Activated naive CD4-positive, alpha-beta T cell (primary cell): ENCODE measurements around the gene FAM32A.

Source experiments
- DNase-seq, 4 experiments: peaks; one replicate each; lab custom pipeline; 2025; lab: John Stamatoyannopoulos, UW

Gene FAM32A

DNA sequence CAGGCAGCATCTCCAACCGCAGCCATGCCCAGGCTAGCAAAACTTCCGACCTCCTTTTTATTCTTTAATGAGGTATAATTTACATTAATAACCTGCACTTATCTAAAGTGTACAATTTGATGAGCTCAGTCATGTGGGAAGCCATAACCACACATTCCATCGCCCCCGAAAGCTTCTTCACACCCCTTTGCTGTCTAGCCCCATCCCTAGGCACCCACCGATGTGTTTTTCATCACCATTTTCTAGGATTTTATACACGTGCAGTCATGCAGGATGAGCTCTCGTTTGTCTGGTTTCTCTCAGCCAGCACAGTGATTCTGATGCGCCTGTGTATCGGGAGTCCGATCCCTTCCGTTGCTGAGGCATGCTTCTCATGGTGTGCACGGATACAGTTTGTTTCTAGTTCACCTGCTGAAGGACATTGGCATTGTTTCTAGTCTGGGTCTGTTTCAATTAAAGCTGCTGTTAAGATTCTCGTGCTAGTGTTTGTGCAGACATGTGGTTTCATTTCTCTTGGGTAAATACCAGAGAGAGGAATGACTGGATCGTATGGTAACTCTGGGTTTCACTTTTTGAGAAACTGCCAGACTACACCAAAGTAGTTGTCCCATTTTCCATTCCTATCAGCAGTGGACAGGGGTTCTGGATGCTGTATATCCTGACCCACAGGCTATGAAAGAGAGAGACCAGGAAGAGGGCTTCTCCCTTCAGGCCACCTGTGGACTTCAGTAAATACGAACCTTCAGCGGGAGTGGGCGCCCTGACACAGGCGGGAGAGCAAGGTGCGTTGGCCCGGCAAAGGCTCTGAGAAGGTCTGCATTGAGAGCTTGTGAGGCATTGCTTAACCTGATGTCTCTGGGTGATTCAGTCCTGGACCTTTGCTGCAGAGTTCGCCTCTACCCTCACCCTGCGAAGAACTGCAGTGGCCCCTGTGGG lies 17.4 kb downstream of the FAM32A start:
- no peak for DNase-seq

DNA sequence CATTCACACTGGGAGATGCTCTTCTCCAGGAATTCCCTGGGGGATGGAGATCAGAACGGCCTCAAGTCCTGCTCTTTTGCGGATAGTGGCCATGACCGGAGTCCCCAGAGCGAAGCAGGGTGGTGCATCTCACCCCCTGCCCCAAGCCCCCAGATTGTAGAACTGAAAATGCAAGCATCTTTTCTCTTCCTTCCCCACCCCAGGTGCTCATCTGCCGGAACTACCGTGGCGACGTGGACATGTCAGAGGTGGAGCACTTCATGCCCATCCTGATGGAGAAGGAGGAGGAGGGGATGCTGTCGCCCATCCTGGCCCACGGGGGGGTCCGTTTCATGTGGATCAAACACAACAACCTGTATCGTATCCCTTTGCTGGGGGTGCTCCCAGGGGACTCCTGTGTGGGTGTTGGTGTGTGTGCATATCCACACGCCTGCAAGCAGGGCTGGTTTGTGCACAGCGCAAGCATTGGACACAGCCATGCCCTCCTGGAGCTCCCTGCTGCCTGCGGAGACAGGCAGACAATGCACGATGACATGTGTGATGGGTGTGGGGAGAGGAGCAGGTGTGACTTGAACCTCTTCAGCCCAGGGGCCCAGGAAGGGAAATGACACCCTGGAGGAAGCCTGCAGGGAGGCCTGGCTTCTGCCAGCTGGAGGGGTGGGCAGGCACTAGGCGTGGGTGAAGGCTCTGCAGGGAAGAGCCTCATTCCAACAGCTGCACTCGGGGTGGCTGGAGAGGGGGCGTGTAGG lies 18.2 kb downstream of the FAM32A start:
- DNase-seq = no peak

DNA sequence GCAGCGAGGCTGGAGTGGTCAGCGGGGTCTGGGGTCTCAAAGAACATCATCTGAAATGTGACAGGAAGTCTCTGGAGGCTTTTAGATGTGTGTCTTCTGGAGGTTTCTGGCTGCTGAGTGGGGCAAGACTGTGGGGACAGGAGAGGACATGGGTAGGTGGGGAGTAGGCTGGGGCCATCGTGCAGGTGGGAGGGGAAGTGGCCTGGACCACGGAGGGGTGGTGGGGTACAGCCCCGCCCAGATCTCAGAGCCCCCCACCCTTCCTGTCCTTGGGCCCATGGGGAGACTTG lies 18.7 kb downstream of the FAM32A start:
- no peak for DNase-seq

DNA sequence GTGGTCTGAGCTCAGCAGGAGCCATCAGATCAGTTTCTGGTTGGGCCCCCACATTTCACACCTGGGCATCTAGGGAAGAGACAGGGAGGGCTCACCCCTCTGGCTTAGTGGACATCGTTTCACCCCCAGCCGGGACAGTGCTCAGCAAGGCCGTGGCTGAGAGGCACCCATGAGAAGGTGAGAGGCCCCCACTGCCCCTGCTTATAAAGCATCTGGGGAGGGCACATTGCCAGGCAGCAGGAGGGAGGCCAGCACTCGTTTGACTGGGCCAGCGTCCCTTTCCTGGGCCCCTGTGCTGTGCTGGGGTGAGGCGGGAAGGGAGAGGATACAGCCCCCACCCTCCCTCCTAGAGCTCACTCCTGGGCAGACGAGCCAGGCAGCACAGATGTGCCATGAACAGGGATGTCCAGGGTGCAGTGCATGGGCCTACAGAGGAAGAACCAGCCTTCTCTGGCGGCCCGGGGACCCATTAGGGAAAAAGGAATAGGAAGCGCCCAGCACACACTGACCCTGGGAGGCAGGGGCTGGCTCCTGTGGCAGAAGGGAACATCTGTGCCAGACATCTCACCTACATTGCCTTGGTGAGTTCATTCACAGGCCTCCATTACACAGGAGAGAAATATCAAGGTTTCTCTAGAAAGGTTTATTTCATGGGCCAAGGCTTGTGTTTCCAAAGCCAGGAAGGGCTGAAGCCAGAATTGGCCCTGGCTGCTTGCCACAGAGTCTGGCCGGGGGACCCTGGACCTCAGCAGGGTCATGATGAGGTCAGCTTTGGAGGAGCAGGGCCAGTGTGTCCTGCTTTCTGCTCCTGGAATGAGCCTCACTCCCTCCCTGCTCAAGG lies 20.2 kb downstream of the FAM32A start:
- no peak for DNase-seq

DNA sequence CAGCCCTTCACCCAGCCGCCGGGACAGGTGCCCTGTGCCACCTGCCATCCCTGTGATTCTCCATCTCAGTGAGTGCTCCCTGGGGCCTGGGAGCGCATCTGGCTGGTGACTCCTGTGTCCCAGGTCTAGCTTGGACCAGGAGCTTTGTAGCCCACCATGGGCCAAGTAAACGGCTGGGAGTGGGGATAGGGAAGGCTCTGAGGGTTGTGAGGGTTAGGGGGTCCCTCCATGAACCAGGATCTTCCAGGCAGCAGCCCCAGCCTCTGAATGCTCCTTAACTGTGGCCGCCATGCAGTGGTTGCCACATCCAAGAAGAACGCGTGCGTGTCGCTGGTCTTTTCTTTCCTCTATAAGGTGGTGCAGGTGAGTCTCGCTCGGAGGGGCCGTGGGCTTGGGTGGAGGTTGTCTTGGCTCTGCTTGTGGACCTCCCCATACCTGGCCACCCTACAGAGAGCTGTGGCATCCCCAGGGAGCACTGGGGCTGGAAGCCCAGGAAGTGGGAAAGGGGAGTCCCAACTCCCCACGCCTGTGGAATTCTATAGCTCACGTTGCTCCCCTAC lies 20.9 kb downstream of the FAM32A start:
- no peak for DNase-seq

DNA sequence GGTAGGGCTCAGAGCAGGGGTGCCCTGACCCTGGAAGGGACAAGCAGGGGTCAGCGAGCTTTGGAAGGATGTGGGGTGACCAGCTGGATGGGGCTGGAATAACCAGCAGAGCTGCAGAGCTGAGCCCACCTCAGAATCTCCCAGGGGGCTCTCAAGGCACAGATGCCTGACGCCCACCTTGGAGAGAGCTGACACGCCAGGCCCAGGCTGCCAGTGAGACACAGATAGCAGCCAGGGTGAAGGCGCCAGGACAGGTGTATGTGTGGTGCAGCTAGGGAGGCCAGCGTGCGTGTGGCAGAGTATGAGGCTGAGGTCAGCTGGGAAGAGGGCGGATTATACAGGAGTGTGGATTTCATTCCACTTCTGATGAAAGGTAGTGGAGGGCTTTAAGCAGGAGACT lies 21.4 kb downstream of the FAM32A start:
- no peak for DNase-seq

DNA sequence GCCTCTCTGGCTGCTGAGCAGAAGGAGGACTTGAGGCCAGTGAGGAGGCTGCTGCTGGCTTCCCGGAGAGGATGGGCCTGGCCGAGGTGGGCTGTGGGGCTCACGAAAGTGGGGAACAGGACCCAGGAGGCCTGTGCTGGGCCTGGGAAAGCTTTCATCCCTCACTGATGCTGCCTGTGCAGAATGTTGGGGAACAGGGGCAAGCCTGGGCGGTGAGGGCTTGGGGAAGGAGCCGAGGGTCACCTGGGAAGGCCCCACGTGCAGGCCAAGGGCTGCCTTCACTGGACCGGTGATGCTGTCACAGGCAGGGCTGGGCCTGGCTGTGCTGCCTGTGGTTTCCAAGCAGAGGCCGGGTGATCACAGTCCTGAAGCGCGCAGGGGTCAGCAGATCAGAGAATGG lies 21.9 kb downstream of the FAM32A start:
- no peak for DNase-seq

DNA sequence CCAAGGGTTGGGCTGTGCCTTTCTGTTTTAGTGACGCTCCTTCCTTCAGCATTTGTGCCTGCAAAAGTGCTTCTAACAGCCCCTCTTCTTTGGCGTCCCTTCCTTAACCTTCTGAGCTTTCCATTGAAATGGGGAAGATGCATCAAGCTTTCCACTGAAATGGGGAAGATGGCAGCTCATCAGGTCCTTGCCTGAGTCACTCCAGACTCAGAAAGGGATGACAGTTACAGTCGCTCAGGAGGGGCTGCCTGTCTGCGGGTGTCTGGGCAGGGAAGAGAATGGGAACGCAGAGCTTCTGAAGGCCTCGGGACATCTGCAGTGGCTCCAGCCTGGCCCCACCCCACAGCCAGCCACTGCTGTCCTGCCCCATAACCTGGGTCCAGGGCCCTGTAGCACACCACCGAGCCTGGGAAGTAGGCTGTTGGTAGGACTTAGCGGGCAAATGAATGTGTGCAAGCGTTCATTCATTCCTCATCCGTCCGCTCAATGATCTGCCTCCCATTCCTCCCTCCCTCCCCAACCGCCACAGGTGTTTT lies 22.3 kb downstream of the FAM32A start:
- DNase-seq = no peak

DNA sequence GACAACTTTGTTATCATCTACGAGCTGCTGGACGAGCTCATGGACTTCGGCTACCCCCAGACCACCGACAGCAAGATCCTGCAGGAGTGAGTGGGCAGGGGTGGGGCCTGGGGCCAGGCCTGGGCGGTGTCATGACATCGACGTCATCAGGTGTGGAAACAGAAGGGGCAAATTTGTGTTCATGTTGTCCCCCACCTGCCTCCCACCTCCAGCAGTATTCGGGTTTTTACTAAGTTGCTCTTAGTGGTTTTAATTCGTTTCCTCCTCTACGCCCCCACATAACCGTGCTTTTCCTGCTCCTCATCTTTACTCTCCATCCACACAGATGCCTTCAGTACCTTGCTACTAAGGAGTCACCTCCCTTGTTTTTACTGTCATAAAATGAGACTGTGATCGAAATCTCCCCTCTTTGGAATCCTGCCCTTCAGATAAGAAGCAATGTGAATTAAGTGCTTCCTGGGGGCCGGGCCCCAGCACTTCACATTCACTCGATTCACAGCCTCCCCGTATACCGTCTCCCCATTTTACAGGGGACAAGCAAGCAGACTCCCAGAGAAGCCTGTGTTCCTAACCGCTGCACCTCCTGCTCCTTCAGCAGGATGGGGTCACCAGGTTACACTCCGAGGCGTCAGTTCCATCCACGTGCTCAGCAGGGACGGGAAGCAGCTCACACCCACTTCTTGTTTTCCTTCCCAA lies 23.0 kb downstream of the FAM32A start:
- no peak for DNase-seq

DNA sequence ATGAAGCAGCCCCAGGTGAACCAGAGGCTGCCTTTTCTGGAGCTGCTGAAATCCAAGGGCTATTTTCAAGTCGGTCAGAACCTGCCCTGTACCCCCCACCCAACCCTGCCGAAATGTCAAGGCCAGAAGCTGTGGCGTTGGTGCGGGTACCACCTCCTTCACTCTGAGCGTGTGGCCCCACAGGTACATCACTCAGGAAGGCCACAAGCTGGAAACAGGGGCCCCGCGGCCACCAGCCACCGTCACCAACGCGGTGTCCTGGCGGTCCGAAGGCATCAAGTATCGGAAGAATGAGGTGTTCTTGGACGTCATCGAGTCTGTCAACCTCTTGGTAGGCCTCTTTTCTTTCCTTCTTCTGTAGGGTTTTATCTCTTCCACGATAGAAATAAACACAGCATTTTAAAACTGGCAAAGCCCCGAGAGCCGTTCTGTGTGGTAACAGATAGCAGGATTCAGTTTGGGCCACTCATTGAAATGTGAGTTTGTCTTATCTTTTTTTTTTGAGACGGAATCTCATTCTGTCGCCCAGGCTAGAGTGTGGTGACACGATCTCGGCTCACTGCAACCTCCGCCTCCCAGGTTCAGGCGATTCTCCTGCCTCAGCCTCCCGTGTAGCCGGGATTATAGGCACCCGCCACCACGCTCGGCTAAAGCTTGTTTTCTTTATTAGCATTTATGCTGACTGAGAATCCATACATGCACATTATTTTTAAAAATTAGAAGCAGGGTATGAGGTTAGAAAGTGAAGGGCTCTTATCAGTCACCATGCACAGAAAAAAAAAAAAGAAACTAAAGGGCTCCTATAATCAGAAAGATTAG lies 23.8 kb downstream of the FAM32A start:
- DNase-seq = no peak

DNA sequence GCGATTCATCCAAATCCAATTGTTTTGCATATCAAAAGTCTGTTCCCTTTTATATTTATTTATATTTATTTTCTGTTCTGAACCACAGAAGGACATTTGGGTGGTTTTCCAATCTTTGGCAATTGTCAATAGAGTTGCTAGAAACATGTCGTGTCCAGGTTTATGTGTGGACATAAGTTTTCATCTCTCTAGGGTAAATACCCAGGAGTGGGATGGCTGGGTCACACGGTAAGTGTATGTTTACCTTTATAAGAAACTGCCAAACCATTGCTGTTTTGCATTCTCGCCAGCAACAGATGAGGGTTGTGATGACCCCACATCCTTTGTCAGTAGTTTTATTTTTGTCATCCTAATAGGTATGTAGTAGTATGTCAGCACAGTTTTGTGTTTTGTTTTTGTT lies 25.0 kb downstream of the FAM32A start:
- DNase-seq = no peak

DNA sequence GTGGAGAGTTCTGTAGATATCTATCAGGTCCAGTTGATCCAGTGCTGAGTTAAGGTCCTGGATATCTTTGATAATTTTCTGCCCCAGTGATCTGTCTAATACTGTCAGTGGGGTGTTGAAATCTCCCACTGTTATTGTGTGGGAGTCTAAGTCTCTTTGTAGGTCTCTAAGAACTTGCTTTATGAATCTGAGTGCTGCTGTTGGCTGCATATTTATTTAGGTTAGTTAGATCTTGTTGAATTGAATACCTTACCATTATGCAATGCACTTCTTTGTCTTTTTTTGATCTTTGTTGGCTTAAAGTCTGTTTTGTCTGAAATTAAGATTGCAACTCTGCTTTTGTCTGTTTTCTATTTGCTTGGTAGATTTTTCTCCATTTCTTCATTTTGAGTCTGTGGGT lies 27.9 kb downstream of the FAM32A start:
- DNase-seq = no peak

DNA sequence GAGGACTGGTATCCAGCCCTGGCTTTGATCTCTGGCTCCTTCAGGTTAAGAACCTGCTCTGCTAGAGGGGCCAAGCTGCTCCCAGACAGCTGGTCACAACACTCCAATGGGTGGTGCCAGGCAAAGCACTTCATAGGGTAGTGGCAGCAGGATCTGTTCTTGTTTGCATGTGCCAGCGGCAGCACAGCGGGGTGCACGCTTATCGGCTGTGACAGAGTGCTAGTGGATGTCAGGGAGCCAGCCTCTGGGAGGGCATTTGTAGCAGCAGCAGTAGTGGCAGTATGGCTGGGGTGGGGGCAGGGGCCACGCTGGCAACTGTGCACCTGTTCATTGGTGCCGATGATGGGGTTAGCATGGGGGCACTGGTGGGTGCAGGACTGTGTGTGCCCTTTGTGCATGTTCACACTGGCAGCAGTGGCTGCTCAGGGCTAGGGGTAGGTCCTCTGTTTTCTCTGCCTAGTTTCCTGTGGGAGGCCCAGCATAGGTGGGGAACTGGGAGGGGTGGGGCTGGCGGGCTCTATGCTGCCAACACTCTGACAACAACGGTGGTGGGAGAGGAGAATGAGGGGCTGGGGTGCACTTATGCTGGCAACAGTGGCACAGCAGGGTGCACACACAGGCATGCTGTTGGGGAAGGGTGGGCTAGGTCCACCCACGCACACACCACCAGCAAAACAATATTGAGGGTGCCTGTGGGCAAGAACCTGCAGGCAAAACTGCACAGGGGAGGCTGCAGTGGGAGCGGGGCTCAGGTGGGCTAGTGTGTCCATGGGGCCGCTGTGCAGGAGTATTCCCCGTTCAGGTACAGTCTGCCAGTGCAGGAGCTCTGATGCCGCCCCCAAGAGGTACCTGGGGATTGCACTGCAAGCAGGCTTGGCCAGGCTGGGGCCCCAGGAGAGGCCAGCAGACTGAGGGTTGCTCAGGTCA lies 31.8 kb downstream of the FAM32A start:
- peak in 2 of 4 experiments; percentile 21 to 34 for DNase-seq

DNA sequence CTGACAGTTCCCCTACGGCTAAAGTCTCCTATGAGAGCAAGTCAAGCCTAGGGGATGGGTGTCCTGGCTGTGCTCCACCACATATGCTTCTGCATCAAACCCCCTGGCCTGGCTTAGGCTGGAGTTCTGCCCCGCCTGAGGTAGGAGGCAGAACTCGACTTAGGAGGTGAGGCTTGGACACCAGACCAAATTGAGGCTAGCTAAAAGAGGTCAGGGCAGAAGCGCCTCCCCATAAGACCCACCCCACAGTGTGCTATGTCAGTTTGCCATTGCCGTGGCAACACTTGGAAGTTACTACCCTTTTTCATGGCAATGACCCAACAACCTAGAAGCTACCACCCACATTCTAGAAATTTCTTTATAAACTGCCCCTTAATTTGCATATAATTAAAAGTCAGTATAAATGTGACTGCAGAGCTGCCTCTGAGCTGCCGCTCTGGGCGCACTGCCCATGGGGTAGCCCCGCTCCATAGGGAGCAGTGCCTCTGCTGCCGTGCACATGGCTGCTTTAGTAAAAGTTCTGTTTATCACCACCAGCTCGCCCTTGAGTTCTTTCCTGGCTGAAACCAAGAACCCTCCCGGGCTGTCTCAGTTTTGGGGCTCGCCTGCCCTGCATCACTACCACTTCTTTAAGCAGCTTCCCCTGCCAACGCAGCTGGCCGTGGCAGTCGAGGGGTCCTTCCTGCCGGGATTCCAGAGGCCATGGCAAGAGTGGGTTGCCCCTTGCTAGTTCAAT lies 32.7 kb downstream of the FAM32A start:
- no peak for DNase-seq

DNA sequence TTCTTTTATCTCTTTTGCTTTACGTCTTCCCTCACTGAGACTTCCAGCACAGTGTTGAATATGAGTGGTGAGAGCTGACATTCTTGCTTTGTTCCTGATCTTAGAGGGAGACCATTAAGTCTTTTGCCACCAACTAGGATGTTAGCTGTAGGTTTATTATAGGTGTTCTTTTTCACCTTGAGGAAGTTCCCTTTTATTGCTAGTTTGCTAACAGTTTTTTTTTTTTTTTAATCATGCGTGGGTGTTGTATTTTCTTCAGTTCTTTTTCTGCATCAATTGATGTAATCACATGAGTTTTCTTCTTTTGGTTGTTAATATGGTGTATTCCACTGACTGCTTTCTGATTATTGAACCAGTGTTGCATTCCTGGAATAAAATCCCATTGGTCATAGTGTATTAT lies 33.6 kb downstream of the FAM32A start:
- DNase-seq = no peak

DNA sequence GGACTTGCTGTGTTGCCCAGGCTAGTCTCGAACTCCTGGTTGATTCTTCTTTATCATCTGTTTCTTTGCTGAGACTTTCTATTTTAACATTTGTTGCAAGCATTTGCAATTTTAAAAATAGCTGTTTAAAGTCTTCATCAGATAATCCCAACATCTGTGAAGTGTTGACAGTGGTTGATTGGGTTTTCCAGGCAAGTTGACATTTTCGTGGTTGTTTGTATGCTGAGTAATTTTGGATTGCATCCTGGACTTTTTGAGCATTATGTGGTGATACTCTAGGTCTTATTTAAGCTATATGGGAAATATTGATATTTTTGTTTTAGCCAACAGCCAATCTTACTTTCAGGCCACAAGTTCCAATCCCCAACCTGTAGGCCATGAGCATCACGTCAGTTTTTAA lies 37.6 kb downstream of the FAM32A start:
- no peak for DNase-seq

DNA sequence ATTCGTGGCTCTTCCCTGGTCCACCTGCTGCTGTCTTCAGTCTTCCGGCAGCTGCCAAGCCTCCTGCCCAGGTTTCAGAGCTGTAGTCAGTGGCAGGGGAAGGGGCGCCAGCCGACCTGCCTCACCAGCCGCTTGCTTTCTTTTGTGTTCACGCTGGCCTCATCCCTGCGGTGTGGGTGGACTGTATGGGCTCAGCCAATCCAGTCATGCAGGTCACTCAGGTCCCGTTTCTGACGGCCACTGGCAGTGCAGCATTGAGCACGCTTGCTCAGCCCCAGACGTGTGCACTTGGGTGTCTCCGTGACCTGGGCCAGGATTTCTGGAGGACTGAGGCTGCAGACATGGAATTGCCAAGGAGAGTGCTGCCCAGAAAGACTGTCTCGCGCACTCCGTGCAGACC lies 38.5 kb downstream of the FAM32A start:
- DNase-seq = no peak

DNA sequence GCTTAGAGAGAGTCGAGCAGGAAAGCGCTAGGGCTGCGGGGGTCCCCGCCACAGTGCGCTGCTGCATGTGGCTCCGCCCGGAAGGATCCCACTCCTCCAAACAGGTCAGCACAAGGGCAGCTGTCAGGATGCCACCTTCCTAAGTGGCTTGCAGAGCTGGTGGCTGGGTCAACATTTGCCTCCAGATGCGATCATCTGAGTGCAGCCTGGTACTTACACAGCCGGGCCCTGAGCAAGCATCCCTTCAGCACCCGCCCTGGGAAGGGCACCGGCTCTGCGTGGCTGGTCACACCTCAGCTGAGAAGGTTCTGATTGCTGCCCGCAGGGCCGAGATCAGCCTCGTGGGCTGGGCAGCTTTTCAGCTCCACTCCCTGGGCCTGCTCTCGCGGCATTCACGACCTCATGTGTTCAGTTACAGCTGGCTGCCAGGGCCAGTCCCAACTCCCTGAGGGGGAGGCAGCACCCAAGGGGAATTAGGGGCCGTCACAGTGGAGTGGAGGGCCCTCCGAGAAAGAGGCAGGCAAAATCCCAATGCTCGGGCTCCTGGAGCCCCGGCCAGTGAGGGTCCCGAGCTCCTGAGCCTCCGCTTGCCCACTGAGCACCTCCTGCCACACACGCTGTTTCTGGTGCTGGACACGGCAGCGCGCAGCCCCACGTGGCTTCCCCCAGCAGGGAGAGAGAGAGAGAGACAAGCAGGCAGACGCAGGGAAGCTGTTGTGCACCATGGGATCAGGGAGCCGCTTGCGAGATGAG lies 39.3 kb downstream of the FAM32A start:
- no peak for DNase-seq
